Measurements from ENCODE around the gene E2F8.

E2F8 gene

GRCh38 chr11:19201737-19202605 lies 38.8 kb downstream of the E2F8 start, which contains the start of gene CSRP3:
Gene CSRP3, minus strand, starts transcription at chr11:19201983. Its CDS starts 9,535 bp downstream, at chr11:19192448.
- no peak for DNase-seq (ENCODE audit: low spot score)
- TF ChIP-seq CTCF (IDR thresholded peaks at IDR 0.05; ENCODE audit: extremely low read depth, missing control alignments) = no peak

GRCh38 chr11:19200410-19201201 lies 40.1 kb downstream of the E2F8 start:
- TF ChIP-seq CTCF (IDR thresholded peaks at IDR 0.05; ENCODE audit: extremely low read depth, missing control alignments) = no peak
- no peak for DNase-seq (ENCODE audit: low spot score)

- DNase-seq (ENCODE audit: low spot score) = no peak
- no peak for TF ChIP-seq CTCF (IDR thresholded peaks at IDR 0.05; ENCODE audit: extremely low read depth, missing control alignments)
Measured at GRCh38 chr11:19199771-19200170, 41.0 kb downstream of the E2F8 start.

GRCh38 chr11:19199048-19199447 lies 41.7 kb downstream of the E2F8 start:
- DNase-seq (ENCODE audit: low spot score) = no peak

GRCh38 chr11:19196432-19196831 lies 44.3 kb downstream of the E2F8 start:
- TF ChIP-seq CTCF (IDR thresholded peaks at IDR 0.05; ENCODE audit: extremely low read depth, missing control alignments) = no peak
- DNase-seq (ENCODE audit: low spot score) = no peak

More at GRCh38 chr11:19199048-19199447, 41.7 kb downstream of the E2F8 start:
- no peak for TF ChIP-seq CTCF (IDR thresholded peaks at IDR 0.05; ENCODE audit: extremely low read depth, missing control alignments)

- no peak for TF ChIP-seq CTCF (IDR thresholded peaks at IDR 0.05; ENCODE audit: extremely low read depth, missing control alignments)
Measured at GRCh38 chr11:19194620-19195308, 46.0 kb downstream of the E2F8 start.

More at GRCh38 chr11:19194620-19195308, 46.0 kb downstream of the E2F8 start:
- no peak for DNase-seq (ENCODE audit: low spot score)

Data from GM20000 (cell line).